ENCODE results near the gene MGME1.
"Not testable (repeated sequence)": the region's sequence is repeated elsewhere in the genome, so short reads cannot be mapped to it uniquely, and the experiment has no call there.

The MGME1 gene

GRCh38 chr20:17941087-17941825 is 27.6 kb upstream of the MGME1 start:
- no peak for DNase-seq

DNA sequence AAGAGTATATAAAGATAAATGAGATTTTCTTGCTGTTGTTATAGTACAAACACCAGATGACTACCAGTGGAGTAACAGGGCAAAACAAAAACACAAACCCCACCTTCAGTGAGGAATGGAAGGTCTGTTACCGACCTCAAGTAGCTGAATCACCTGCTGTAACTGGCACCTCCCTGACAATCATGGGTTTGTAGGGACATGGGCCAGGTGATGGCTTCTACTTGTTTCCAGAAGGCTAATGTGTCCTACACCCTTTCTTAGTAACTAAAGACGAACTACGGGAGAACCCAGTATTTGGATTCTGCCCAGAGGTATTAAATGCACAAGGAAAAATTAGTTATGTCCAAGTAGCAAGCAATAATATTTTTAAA is 27.0 kb upstream of the MGME1 start:
- DNase-seq, result no peak

DNA sequence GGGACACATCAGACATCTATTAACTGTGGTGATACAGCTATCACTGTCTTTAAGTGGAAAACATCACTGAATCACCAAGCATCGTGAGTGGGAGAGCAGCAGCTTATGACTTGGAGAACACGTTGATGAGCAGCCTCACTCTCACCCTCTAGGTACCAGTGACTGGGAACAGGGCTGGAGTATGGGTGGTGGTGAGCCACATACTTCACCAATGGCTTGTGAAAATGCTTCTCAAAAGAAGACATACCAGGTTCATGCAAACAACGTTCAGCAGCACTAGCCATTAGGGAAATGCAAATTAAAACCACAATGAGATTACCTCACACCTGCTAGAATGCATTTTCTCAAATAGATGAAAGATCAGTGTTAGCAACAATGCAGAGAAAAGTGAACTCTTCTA is 25.5 kb upstream of the MGME1 start:
- no peak for DNase-seq

DNA sequence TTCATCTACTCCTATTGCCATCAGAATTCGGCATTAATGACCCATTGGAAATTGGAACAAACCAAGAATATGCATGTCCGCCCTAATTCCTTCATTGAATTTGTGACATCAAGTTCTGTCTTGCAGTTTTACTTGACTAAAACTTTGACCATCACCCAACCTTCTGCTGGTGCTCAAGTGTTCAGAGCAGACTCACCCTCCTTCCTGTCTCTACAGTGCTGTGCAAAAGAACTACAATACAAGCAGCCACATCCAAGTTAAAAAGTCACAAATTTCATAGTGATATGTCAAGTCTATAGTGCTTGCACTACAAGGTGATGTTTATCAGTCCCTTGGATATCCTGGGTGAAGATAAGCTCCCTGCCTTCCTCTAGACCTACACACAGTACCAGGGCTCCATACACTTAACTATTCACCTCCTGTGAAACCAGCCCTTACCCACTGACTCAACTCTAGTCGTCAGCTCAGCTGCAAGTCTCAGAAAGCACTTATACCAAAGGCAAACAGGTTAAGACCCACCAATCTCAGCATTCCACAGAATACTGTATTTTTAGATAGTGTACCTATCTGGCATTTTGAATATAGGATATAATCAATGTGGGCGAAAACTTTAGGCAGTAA is 23.9 kb upstream of the MGME1 start:
- no peak for DNase-seq

DNA sequence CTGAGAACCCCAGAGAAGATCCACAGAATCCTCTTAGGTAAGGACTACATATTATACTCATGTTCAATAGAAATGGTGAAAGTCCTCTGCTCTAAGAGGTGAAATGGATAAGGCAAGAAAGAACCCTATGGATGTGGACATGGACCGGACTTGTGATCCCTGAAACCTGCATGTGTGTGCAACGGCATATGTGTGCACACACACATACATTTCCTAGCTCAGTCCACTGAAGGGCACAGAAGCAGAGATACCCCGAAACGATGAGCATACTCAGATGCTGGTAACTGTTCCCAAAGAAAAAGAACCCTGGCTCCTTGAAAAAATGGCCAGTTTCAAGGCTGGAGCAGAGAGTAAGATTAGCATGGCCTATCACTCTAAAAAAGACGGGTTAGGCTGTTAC is 22.8 kb upstream of the MGME1 start:
- no peak for DNase-seq

DNA sequence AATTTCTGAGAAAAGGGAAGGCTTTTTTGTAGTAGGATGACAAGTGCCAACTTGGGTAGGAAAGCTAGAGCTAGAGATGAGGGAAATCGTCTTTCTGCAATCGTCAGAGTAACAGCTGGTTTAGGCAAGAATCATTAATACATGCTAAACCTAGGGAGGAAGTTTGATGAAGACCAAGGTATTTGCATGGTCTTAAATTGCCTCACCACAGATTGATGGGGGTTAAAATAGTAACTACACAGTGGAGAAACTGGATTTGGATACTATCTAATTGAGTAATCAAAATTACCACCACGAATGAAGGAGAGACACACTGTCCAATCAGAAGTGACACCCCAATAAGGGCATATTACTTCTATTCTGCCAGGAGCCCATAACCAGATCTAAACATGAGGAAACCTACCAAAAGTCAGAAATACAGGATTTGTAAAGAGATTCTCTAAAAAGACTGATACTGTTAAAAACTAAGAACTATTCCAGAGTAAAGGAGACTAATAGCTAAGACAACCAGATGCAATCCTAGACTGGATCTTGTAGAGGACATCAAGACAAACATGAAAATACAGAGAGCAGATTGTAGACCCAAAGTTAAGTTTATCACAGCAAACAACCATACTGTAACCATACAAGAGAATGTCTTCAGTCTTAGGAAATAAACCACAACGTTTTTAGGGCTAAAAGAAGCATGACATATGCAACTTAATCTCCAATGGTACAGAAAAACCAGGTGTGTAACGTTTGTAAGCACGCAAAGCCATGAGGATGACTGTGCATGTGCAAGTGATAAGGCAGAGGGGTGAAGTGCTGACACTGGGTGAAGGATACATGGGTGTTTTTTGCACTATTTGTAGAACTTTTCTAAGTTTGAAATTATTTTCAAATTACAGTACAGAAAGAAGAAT is 22.0 kb upstream of the MGME1 start:
- DNase-seq, result no peak

- DNase-seq, result no peak
Observed at GRCh38 chr20:17947474-17947815, 21.4 kb upstream of the MGME1 start.

- DNase-seq, result no peak
Observed at GRCh38 chr20:17948442-17948841, 20.4 kb upstream of the MGME1 start.

DNA sequence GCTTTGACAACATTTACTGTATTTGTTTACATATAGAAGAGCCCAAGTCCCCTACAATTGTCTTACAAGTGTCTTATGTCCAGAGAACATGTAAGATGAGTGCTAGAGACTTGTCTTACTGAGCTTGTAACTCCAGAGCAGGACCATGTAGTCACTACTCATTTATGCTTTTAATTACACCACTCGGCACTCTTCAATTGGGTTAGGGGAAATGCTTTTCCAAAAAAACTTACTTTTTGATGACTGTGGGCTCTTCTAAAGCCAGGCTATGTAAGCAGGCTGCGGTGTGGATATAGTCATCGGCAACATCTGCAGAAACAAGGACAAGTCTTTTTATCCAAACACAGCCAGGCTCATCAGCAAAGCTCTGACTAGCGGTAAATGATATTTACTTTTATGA is 18.9 kb upstream of the MGME1 start:
- DNase-seq, result no peak

DNA sequence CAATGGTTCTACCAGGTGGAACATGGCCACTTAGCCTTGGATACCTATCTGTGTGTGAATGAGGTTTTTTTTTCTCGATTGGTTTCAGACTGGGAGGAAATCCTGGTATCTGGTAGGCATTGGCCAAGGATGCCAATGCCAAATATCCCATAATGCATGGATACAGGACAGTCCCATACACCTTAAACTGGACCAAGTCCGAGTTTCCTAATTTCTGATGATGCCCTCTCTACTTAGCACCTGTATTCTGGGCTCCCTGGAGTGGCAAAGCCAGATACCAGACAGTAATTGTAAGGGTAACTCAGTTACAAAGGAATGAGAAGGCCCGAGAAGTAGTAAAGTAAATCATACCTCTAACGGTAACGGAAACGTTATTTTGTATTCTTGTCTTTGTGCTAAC is 18.1 kb upstream of the MGME1 start:
- DNase-seq, result no peak

GRCh38 chr20:17951323-17951722 is 17.5 kb upstream of the MGME1 start:
- DNase-seq, result no peak

DNA sequence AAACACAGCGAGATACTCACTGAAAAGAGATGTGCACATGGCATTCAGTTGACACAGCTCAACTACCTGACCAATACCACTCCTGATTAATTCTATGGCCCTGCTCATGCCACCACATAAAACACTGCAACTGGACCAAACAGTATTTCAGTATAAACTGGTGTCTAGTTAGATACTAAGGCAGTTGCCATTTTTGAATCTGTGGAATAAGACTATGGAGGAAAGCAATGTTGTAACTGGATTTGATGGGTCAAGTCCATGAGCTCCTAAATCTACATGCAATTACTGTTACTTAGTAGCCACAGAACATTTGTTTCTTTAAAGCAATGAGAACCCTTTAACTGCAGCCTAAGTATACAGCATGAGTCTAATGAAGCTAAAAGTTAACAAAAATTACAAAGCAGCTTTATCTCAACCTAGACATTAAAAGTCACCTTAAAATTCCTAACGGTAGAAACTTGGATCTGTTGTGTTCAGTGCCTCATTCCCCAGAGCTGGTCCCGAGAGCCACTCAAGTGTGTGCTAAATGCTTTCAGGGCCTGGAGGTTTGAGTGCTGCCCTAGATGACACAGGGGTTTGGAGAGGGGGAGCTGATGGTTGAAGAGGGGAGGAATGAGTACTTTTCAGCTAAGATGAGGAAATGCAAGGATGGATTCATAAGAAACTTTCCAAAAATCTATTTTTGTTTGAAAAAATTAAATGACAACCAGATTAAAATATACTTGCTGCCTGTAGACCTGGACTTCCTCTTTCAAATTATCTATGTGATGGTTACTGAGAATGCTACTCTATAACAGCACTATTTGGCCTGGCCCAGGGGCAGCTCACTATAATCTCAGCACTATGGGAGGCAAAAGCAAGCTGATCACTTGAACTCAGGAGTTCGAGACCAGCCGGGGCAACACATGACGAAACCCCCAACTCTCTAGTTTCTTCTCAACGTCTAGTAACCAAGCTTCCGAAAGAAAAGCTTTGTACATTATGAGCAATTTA is 15.8 kb upstream of the MGME1 start:
- no peak for DNase-seq

- DNase-seq, result no peak
Observed at GRCh38 chr20:17953935-17954334, 14.9 kb upstream of the MGME1 start.

DNA sequence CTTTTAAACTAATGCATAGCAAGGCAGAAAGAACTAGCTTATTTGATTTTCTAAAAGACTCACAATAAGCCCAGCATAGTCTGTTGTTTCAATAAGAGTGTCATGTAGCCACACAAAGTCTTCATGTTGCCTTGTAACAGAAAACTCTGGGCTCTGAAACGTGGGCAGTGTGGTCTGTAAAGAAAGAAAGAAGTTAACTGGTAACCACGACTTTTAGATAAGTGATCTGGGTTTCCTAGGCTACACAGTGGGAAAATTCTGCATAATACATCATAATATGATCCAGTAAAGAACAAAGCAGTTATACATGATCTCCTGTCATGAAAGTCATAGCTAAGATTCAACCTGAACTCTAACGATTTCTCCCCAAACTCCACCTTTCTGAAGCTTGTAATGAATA is 13.5 kb upstream of the MGME1 start:
- DNase-seq, result no peak

GRCh38 chr20:17956099-17956685 is 12.6 kb upstream of the MGME1 start:
- peak; percentile 27 for DNase-seq

GRCh38 chr20:17957505-17958363 is 11.1 kb upstream of the MGME1 start:
- no peak for DNase-seq

GRCh38 chr20:17958373-17959256 is 10.2 kb upstream of the MGME1 start:
- DNase-seq, result no peak

GRCh38 chr20:17959257-17959627 is 9.6 kb upstream of the MGME1 start:
- no peak for DNase-seq

DNA sequence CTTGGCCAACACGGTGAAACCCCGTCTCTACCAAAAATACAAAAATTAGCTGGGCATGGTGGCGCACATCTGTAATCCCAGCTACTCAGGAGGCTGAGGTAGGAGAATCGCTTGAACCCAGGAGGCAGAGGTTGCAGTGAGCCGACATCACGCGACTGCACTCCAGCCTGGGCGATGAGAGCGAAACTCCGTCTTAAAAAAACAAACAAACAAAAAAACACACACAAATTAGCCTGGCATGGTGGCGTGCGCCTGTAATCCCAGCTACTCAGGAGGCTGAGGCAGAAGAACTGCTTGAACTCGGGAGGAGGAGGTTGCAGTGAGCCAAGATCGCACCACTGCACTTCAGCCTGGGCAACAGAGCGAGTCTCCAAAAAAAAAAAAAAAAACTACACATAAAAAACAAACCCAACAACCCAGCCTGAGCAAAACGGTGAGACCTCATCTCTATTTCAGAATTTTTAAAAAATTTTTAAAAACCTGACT is 8.4 kb upstream of the MGME1 start:
- not testable (repeated sequence) for DNase-seq

GRCh38 chr20:17960927-17961586 is 7.8 kb upstream of the MGME1 start:
- no peak for DNase-seq

Data from kidney glomerular epithelial cell (primary cell).